GM12891 (cell line): ENCODE measurements around the gene NUP93.

Experiments
- POLR2A ChIP-seq: IDR thresholded peaks from 2 replicates; pipeline ENCODE4 v1.6.1; 2011; ENCODE audit warnings: low read depth, low read length, control low read depth
- TAF1 ChIP-seq: IDR thresholded peaks from 2 replicates; pipeline ENCODE4 v1.6.1; 2011; ENCODE audit warnings: low read depth, low read length, control low read depth

DNA sequence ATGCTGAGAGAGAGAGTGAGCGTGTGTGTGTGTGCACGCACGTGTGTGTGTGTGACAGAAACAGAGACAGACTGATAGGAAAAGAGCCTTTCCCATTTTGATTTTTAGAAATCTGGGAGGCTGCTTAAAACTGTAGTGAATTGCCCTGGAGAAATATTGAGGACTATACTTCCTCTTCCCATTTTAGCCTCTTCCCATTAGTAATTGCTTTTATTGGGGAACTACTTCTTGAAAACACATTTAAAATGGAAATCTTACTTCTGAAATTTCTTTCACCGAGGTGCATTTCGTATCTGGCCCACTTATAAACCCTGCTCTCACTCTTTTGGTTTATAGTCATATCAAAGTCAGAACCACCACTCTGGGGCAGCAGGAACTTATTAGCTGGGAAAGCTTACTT is 47.1 kb downstream of the NUP93 start:
- TF ChIP-seq POLR2A, result no peak
- TF ChIP-seq TAF1, result no peak
